ENCODE data around the gene PLEKHF1. TPM values are rescaled to one million over a fixed set of nuclear protein-coding genes. Genes with fewer than 3 reads are reported as not detected.
A peak's percentile ranks its signal among the peaks of the same experiment; 100 is the strongest.

PLEKHF1 gene
- total and polyA plus RNA-seq, 4 donors: 9.9 to 17.5 (median 14.0) TPM

DNA sequence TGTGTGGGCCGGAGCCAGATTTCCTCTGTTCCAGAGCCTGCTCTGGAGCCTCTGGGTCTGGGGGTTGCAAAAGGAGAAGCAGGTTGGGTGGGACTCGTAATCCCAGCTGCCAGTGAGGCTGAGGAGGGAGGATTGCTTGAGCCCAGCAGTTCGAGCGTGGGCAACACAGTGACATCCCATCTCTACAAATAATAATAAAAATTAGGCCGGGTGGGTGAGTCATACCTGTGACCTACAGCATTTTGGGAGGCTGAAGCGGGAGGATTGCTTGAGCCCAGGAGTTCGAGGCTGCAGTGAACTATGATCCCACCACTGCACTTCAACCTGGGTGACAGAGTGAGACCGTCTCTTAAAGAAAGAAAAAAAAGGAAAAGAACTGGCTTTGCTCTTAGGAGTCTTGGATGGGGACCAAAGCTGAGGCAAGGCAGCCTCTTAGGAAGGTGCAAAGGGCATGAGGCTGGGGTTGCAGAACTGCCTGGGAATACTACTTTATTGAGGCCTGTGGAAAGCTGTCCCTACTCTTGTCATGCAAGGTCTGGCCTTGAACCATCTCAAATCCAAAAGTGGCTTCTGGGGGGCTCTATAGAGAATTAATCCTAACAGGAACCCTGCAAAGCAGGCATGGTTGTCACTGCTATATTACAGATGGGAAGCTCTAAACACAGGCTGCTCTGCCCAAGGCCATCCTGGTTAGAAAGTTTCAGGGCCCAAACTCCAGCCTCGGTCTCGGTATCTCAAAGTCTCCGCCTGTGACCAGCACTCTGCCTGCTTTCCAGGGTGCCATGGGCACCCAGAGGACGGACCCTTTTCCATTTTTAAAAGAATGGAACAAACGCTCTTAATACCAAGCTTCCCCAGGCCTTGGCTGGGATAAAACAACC lies 50.7 kb downstream of the PLEKHF1 start:
- intact Hi-C loops (cut with DNase I): loop anchor here (1.0 to 5.0 kb wide), 4 partner anchors 22 to 106 kb away; no protein-coding TSS in a partner anchor
- ATAC-seq (ENCODE audit: low FRiP score) (no peak), DNase-seq (peak in 1 of 2 donors; percentile 40)
- Histone ChIP-seq H3K27ac (ENCODE audit: low read depth in 1 of 2, low read length in 2 of 2) (peak overlapping the region; percentile 61 to 69), H3K36me3 (ENCODE audit: control insufficient read depth in 1 of 2, insufficient read depth in 2 of 2, low read length in 1 of 2) (no peaks in the 10 kb centered on the region), H3K4me3 (ENCODE audit: low read length in 2 of 2) (peak overlapping the region; percentile 57 to 83), H3K4me1 (ENCODE audit: control insufficient read depth in 1 of 2, insufficient read depth in 2 of 2, low read length in 2 of 2) (no peaks in the 10 kb centered on the region), H3K9me3 (ENCODE audit: control insufficient read depth, low read length) (no peaks in the 10 kb centered on the region), H3K27me3 (ENCODE audit: control insufficient read depth in 1 of 2, insufficient read depth in 2 of 2, low read length in 1 of 2) (no peaks in the 10 kb centered on the region)
- 22 to 24% methylated on average over 13 of the region's 13 CpGs for WGBS, 2 donors

DNA sequence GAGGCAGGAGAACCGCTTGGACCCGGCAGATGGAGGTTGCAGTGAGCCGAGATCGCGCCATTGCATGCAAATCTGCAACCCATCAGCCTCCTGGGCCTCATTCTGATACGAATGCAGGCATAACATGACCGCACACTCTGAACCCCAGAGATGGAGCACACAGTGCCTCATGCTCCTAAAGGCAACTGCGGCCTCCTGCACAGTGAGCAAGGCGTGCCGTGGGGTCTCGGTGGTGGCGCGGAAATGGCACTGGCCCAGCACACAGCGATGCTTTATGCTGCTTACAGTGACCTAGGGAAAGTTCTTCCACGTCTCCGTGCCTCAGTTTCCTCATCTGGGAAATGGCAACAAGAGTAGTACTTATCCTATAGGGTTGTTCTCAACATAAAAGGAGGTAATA lies 51.8 kb downstream of the PLEKHF1 start:
- Histone ChIP-seq H3K9me3 (ENCODE audit: control insufficient read depth, low read length) (no peaks in the 10 kb centered on the region), H3K27ac (ENCODE audit: low read depth in 1 of 2, low read length in 2 of 2) (no peak overlapping the region), H3K4me1 (ENCODE audit: control insufficient read depth in 1 of 2, insufficient read depth in 2 of 2, low read length in 2 of 2) (no peaks in the 10 kb centered on the region), H3K27me3 (ENCODE audit: control insufficient read depth in 1 of 2, insufficient read depth in 2 of 2, low read length in 1 of 2) (no peaks in the 10 kb centered on the region), H3K4me3 (ENCODE audit: low read length in 2 of 2) (no peak overlapping the region), H3K36me3 (ENCODE audit: control insufficient read depth in 1 of 2, insufficient read depth in 2 of 2, low read length in 1 of 2) (no peaks in the 10 kb centered on the region)
- WGBS, 2 donors: 84% methylated on average over 16 of the region's 16 CpGs
- intact Hi-C loops (cut with DNase I): loop anchor here (2.0 to 5.0 kb wide), 2 partner anchors 55 to 106 kb away; no protein-coding TSS in a partner anchor
- DNase-seq (peak in 1 of 2 donors; percentile 59), ATAC-seq (ENCODE audit: low FRiP score) (no peak)

DNA sequence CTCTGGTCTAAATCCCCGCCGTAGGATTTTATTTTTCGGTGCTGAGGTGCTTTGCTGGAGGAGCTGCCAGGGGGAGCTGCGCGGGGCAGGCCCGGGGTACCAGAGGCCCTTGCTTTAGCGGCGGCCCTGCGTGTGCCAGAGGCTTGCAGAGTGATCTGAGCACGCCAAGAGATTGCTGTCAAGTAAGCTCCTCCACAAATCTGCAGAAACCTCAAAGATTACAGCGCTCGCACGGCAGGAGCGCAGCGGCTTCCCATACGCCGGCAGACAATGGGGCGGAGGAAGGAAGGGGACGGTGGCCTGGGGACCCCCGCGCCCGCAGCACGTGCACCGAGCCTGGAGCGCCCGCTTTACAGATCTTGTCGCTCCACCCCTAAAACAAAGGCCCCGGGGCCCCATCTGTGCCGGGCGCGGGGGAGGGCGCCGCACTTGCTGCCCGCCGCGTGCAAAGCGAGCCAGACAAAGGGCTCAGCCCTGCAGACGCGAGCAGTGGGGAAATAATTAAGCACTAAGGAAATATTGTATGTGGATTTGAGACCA lies 58.9 kb downstream of the PLEKHF1 start:
- intact Hi-C loops (cut with DNase I): no loop called here
- ATAC-seq (ENCODE audit: low FRiP score) (peak; percentile 48), DNase-seq (no peak)
- Histone ChIP-seq H3K4me1 (ENCODE audit: control insufficient read depth in 1 of 2, insufficient read depth in 2 of 2, low read length in 2 of 2) (no peaks in the 10 kb centered on the region), H3K27me3 (ENCODE audit: control insufficient read depth in 1 of 2, insufficient read depth in 2 of 2, low read length in 1 of 2) (no peaks in the 10 kb centered on the region), H3K4me3 (ENCODE audit: low read length in 2 of 2) (peak overlapping the region in 1 of 2 donors; percentile 18), H3K9me3 (ENCODE audit: control insufficient read depth, low read length) (no peaks in the 10 kb centered on the region), H3K36me3 (ENCODE audit: control insufficient read depth in 1 of 2, insufficient read depth in 2 of 2, low read length in 1 of 2) (no peaks in the 10 kb centered on the region), H3K27ac (ENCODE audit: low read depth in 1 of 2, low read length in 2 of 2) (no peak overlapping the region)
- 1% methylated on average over 39 of the region's 39 CpGs for WGBS, 2 donors

DNA sequence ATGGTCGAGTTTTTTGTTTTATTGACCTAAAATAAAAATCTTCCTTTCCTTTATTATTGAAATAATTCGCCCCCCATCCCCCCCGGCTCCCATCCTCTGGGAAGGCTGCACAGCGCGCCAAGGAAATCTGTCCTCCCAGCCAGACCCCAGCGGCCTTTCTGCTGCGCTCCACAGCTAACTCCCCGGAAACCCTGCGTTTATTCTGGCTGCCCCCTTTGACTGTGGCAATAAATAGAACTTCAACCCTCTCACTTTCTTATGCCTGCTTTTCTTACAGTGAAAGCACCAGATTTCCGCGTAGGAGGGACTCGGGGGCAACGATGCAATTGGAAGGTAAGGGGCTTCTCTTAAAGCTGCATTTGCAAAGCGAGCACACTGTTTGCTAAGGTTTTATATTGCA lies 59.5 kb downstream of the PLEKHF1 start:
- intact Hi-C loops (cut with DNase I): no loop called here
- DNase-seq: no peak
- H3K9me3 ChIP-seq (ENCODE audit: control insufficient read depth, low read length): no peaks in the 10 kb centered on the region
- no peak overlapping the region for H3K27ac ChIP-seq (ENCODE audit: low read depth in 1 of 2, low read length in 2 of 2)
- ATAC-seq (ENCODE audit: low FRiP score): no peak
- H3K27me3 ChIP-seq (ENCODE audit: control insufficient read depth in 1 of 2, insufficient read depth in 2 of 2, low read length in 1 of 2): no peaks in the 10 kb centered on the region
- no peaks in the 10 kb centered on the region for H3K36me3 ChIP-seq (ENCODE audit: control insufficient read depth in 1 of 2, insufficient read depth in 2 of 2, low read length in 1 of 2)
- WGBS, 2 donors: 11 to 13% methylated on average over 14 of the region's 14 CpGs
- peak overlapping the region in 1 of 2 donors; percentile 18 for H3K4me3 ChIP-seq (ENCODE audit: low read length in 2 of 2)
- H3K4me1 ChIP-seq (ENCODE audit: control insufficient read depth in 1 of 2, insufficient read depth in 2 of 2, low read length in 2 of 2): no peaks in the 10 kb centered on the region

Other genes starting within 250 kb of the PLEKHF1 start
- not detected for gene VSTM2B, start 139.5 kb upstream of the PLEKHF1 start, total RNA-seq
- gene VSTM2B, start 139.5 kb upstream of the PLEKHF1 start, polyA plus RNA-seq: not detected
- gene POP4, start 59.2 kb upstream of the PLEKHF1 start, total RNA-seq: 10 to 100 TPM; 34.2 to 39.2 TPM
- gene POP4, start 59.2 kb upstream of the PLEKHF1 start, polyA plus RNA-seq: 10 to 100 TPM; 66.1 to 72.5 TPM
- 10 to 100 TPM; 26.4 to 32.8 TPM for gene C19orf12, start 49.8 kb downstream of the PLEKHF1 start, total RNA-seq
- 10 to 100 TPM; 14.3 to 19.5 TPM for gene C19orf12, start 49.8 kb downstream of the PLEKHF1 start, polyA plus RNA-seq
- gene CCNE1, start 146.5 kb downstream of the PLEKHF1 start, total RNA-seq: under 1 TPM; 0.81 to 0.88 TPM
- gene CCNE1, start 146.5 kb downstream of the PLEKHF1 start, polyA plus RNA-seq: 1 to 10 TPM in 1 of 2 donors, under 1 TPM in 1; 0.49 to 1.6 TPM